Spinal cord (tissue), 10 donors: ENCODE data around the gene ARHGAP22. TPM values are rescaled to one million over a fixed set of nuclear protein-coding genes. Genes with fewer than 3 reads are reported as not detected.
A peak's percentile ranks its signal among the peaks of the same experiment; 100 is the strongest.

Source experiments
- DNase-seq, 6 donors: peaks; one replicate each; pipeline versions ENCODE4 v3.0.0 to v3.0.0-alpha.2; 2013 to 2015; ENCODE audit warnings: low spot score in 6 of 6, low read depth in 4 of 6
- H3K27ac ChIP-seq: one replicate; pipeline ENCODE4 v1.5.1; 2013; ENCODE audit warnings: low read depth, low read length, control low read depth
- H3K27me3 ChIP-seq: one replicate; pipeline ENCODE4 v1.6.1; 2013; ENCODE audit warnings: low read length; ENCODE audit not compliant: control insufficient read depth, insufficient read depth
- H3K36me3 ChIP-seq: one replicate; pipeline ENCODE4 v1.6.1; 2013; ENCODE audit warnings: low read length; ENCODE audit not compliant: control insufficient read depth, insufficient read depth
- H3K4me1 ChIP-seq: one replicate; pipeline ENCODE4 v1.6.1; 2013; ENCODE audit warnings: low read length; ENCODE audit not compliant: control insufficient read depth, insufficient read depth
- H3K4me3 ChIP-seq: one replicate; pipeline ENCODE4 v1.5.1; 2013; ENCODE audit warnings: low read depth, low read length, control low read depth
- H3K9me3 ChIP-seq: one replicate; pipeline ENCODE4 v1.6.1; 2013; ENCODE audit warnings: low read length; ENCODE audit not compliant: control insufficient read depth, insufficient read depth
- WGBS: methylation state at CpG from one replicate; pipeline ENCODE4 v1.1.5; 2013; ENCODE audit warnings: missing lambda C conversion rate; ENCODE audit not compliant: insufficient coverage; 5-methylcytosine and 5-hydroxymethylcytosine counted together
- polyA plus RNA-seq, 2 donors: library from polyadenylated mRNA; unstranded; fragments of 120-200 nt; gene quantifications; one replicate each; pipeline ENCODE4 v1.2.1, GENCODE V29; 2013; ENCODE audit not compliant: insufficient read length in 2 of 2
- total RNA-seq, 2 donors: library from RNA; depleted of rRNA in 1 of 2; stranded (reverse); fragments of 120-200 nt in 1 of 2; fragments of >200 nt in 1 of 2; gene quantifications; one replicate each; pipeline versions ENCODE4 v1.2.3 to v1.2.4, GENCODE V29; 2013 to 2014
- donor health status: healthy.

The ARHGAP22 gene
- total and polyA plus RNA-seq, 4 donors, result 6.2 to 13.2 (median 11.9) TPM

DNA sequence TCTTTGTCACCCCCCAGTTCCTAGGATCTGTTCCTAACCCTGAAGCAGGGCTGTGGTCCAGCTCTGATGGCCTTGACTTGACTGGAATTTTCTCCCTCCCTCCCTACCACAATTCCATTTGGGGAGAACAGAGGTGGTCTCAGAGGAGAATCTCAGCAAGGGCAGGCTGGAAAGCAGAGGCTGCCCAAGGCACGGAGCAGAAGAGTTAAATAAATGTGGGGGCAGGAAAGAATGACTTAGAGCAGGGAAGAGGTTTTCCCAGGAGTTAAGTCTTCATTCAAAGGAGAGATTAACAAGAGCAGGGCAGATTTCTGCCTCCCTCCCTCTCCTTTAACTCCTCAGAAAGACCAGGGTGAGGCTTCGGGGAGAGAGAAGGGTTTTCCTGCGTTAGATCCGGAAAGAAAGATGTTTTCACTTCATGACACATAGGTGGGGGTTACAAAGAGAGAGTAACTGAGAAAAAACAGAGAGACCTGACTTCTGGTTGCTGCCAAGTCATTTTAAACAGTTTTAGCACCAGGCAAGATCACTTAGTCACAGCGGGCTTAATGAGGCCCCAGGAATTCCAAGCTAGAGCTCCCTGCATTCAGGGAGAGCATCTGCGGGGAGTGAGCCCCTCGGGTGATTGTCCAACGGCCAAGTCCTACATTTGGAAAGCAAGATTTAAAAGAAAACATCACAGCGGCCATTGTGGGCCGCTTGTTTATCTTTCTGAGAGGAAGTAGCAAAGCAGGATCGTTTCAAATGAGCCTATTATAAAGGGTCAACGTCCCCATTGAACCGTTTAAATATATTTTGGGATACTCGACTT lies 78.7 kb downstream of the ARHGAP22 start:
- H3K4me3 ChIP-seq, result no peak overlapping the region
- WGBS, result 8% methylated on average over 4 of the region's 14 CpGs
- DNase-seq, result peak in 5 of 6 donors; percentile 40 to 86 (median 46)

DNA sequence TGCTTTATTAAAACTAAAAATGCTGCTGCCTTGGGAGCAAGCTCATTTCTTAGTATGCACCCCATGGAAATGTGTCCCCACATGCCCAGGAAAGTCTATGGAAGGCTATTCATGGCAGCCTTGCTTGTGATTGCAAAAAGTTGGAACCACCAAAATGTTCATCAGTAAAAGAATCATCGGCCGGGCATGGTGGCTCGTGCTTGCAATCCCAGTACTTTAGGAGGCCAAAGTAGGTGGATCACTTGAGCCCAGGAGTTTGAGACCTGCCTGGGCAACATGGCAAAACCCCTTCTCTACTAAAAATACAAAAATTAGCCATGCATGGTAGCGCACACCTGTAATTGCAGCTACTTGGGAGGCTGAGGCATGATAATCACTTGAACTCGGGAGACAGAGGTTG lies 79.8 kb downstream of the ARHGAP22 start:
- DNase-seq, result no peak
- peaks cover 7% of the 10 kb centered on the region for H3K27me3 ChIP-seq
- no peak overlapping the region for H3K4me3 ChIP-seq
- no peaks in the 10 kb centered on the region for H3K36me3 ChIP-seq
- H3K9me3 ChIP-seq, result no peaks in the 10 kb centered on the region
- peaks cover 15% of the 10 kb centered on the region for H3K4me1 ChIP-seq
- 100% methylated on average over 4 of the region's 5 CpGs for WGBS
- no peak overlapping the region for H3K27ac ChIP-seq

More for the DNA sequence above, 78.7 kb downstream of the ARHGAP22 start:
- Histone ChIP-seq H3K9me3 (no peaks in the 10 kb centered on the region), H3K27me3 (peaks cover 7% of the 10 kb centered on the region), H3K27ac (peak overlapping the region; percentile 38), H3K36me3 (no peaks in the 10 kb centered on the region), H3K4me1 (peaks cover 15% of the 10 kb centered on the region)

DNA sequence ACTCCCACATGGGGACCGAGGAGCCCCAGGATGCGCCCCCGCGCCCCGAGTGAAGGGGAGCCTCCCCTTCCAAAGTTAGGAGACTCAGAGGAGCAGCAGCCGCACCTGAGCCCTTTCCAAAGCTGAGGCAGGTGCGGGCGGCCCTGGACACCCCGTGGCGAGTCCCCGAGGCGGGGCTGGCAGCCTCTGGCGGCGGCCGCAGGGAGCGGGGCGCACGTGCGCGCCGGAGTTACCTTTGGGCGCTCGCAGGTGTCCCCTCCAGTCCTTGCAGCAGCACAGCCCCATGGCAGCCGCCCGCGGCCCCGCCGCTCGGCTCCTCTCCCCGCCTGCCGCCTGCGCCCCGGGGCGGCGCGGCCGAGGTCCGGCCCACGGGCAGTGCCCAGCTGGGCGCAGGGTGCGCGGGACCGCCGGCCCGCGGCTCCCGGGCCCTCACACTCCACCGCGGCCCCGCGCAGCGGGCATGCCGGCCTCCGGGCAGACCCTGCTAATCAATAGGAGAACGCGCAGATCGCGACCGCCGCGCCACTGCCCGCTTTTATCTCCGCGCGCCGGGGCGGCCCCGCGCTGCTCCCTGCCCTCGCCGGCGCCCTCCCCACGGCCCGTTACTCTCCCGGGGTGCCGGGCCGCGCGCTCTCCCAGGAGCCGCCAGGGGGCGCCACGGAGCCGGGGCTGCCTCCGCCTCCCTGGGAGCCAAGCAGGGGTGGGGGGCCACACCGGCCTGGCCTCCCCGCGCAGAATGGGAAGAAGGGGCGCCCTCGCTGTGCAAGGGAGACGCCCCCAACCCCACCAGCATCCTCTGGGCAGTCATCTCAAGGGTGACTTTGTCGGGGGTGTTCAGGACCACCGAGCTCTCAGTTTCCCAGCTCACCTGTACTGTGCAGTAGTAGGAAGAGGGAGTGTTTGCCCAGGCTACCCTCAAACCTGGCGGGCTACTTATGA lies 80.8 kb downstream of the ARHGAP22 start:
- Histone ChIP-seq H3K4me1 (peaks cover 17% of the 10 kb centered on the region), H3K36me3 (no peaks in the 10 kb centered on the region), H3K27ac (no peak overlapping the region), H3K27me3 (peaks cover 7% of the 10 kb centered on the region), H3K4me3 (peak overlapping the region; percentile 30), H3K9me3 (no peaks in the 10 kb centered on the region)
- DNase-seq, result peak in 2 of 6 donors; percentile 24 to 27
- WGBS, result under 1% methylated on average over 85 of the region's 93 CpGs

DNA sequence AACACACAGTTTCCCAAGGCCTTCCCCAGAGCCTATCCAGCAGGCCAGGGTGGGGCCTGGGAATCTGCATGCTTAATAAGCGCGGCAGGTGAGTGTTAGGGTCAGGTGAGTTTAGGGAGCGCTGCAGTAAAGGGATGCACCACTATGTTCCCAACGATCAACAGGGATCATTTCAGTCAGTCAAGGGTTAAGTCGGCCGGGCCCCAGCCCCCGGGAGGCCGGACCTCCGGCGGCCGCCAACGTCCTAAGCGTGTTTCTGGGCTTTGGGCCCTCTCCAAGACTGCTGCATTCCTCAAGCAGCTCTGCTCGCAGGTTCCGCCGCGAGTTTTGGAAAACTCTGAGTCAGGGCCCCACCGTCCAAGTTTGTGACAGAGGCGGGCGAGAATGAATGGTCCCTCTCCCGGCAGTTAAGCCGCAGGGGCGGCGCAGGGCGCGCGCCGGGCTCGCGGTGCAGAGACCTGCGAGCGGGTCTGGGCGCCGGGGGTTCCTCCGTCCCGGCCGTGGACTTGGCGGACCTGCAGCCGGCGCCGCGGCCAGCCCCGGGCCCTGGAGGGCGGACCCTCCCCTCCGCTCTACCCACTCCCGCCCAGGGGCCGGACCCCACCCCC lies 81.6 kb downstream of the ARHGAP22 start:
- peaks cover 7% of the 10 kb centered on the region for H3K27me3 ChIP-seq
- WGBS, result 2% methylated on average over 46 of the region's 47 CpGs

DNA sequence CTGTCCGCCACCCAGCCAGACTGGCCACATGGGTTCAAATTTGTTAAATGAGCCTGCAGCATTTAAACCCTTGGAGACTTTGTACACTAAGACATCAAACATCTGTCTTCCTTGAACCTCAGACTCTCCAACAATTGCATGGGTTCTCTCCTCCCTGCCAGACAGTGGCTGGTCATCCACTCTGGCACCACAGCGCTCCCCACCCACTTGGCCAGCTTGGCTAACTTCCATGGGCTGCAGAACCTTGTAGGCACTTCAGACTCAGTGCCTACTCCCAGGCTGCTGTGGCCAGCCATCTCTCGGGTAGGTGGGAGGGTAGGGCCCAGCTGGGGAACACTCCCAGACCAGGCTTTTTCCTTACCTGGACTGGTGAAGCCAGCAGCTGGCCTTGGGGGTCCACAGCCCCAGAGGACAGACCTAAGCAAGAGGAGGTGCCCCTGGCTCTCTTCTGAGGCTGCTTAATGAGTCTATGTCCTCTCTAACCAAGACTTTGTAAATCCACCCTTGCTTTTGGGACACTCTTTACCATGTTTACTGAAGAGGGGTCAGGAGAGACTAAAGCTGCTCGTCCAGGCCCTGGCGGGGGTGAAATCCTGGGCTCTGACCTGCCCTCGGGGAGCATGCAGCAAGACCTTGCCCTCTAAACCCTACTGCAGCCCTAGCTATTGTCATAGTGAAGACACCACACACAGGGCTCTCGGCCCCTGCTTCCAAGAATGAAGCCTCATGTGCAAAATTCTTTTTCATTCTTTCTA lies 82.7 kb downstream of the ARHGAP22 start:
- Histone ChIP-seq H3K27ac (no peak overlapping the region), H3K9me3 (no peaks in the 10 kb centered on the region), H3K4me1 (peaks cover 25% of the 10 kb centered on the region), H3K27me3 (peaks cover 7% of the 10 kb centered on the region), H3K36me3 (no peaks in the 10 kb centered on the region), H3K4me3 (no peak overlapping the region)
- peak in 1 of 6 donors; percentile 27 for DNase-seq
- WGBS, result 80% methylated on average over 7 of the region's 7 CpGs

More for the DNA sequence above, 81.6 kb downstream of the ARHGAP22 start:
- Histone ChIP-seq H3K36me3 (no peaks in the 10 kb centered on the region), H3K4me3 (peak overlapping the region; percentile 30), H3K9me3 (no peaks in the 10 kb centered on the region), H3K4me1 (peaks cover 25% of the 10 kb centered on the region), H3K27ac (no peak overlapping the region)
- peak in 4 of 6 donors; percentile 41 to 79 (median 56) for DNase-seq

DNA sequence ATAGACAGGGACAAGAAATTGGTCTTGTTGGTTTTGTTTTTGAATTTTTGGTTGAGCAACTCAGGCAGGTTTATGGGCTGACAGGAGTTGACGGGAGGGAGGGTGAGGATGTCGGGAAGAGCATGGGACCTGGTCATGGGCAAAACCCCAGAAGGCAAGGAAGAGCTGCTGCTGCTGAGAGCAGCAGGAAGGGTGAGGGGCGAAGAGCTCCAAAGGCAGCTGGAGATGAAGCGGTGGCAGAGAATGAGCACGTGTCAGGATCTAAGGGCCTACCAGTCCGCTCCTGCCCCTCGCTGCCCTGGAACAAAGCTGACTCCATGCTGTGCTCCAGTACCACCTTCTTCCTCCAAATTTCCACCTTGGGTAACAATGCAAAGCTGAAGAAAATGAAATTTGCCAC lies 84.3 kb downstream of the ARHGAP22 start:
- Histone ChIP-seq H3K27ac (no peak overlapping the region), H3K27me3 (peaks cover 7% of the 10 kb centered on the region), H3K36me3 (no peaks in the 10 kb centered on the region), H3K4me1 (peaks cover 21% of the 10 kb centered on the region), H3K9me3 (peaks cover 4% of the 10 kb centered on the region), H3K4me3 (no peak overlapping the region)
- DNase-seq, result no peak
- WGBS, result 98% methylated on average over 5 of the region's 7 CpGs

DNA sequence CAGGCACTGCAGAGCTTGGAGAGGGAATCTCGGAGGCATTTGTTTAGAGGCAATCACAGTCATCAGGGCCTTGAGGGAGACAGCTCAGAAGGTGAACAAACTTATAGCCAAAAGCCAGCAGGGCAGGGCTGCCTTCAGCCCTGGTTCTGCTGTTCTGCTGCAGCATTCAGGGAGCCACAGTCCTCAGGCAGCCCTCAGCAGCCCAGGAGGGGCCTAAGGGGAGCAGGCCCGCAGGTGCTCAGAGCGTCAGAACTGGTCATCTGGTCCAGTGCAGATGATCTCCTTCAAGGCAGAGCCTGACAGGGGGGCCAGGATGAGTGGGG lies 84.7 kb downstream of the ARHGAP22 start:
- WGBS, result 76% methylated on average over 3 of the region's 3 CpGs
- DNase-seq, result no peak
- Histone ChIP-seq H3K4me3 (no peak overlapping the region), H3K4me1 (peaks cover 21% of the 10 kb centered on the region), H3K27ac (no peak overlapping the region), H3K36me3 (no peaks in the 10 kb centered on the region), H3K27me3 (peaks cover 7% of the 10 kb centered on the region), H3K9me3 (peaks cover 5% of the 10 kb centered on the region)

DNA sequence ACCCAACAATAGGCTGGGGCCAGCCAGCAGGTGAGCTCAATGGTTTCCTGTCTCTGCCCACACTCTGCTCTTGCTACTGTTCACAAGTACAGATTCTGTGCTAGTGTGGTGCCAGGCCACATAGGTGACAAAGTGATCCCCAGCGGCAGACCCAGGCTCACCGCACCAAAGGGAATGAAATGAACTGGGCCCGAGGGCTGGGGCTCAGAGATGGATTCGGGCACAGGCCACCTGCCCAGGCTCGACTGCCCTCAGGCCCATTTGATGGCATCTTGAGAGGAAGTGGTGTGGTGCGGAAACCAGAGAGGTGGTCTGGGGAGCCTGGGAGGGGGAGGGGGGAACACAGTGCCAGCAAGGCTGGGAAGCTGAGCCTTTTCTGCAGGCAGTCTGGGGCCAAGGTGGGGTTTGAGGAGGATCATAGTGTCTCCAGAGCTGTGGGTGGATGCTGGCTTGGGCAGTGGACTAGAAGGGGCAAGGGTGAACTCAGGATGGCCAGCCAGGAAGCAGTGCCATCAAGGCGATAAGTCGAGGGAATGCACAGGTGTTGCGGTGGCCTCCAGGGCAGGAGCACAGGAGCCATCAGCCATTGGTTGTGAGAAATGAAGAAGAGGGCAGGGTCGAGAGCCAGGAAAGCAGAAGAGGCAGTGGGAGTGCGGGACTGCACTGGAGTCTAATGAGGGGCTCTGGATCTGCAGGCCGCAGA lies 85.2 kb downstream of the ARHGAP22 start:
- Histone ChIP-seq H3K36me3 (no peaks in the 10 kb centered on the region), H3K9me3 (peaks cover 9% of the 10 kb centered on the region), H3K27ac (no peak overlapping the region), H3K4me1 (peaks cover 21% of the 10 kb centered on the region), H3K4me3 (no peak overlapping the region), H3K27me3 (peaks cover 7% of the 10 kb centered on the region)
- DNase-seq, result no peak
- 90% methylated on average over 12 of the region's 12 CpGs for WGBS
